Activated CD8-positive, alpha-beta memory T cell treated with anti-CD3 and anti-CD28 coated beads, Interleukin-2, amount 50 U/mL, for 48 hours (primary cell): ENCODE measurements around the gene PAX7.
"Not testable (repeated sequence)": the region's sequence is repeated elsewhere in the genome, so short reads cannot be mapped to it uniquely, and the experiment has no call there.

Experiments used
- DNase-seq: peaks from one replicate; pipeline ENCODE4 v3.0.0-alpha.2; 2020

Gene PAX7

GRCh38 chr1:18667333-18667732, 36.7 kb downstream of the PAX7 start:
- no peak for DNase-seq

DNA sequence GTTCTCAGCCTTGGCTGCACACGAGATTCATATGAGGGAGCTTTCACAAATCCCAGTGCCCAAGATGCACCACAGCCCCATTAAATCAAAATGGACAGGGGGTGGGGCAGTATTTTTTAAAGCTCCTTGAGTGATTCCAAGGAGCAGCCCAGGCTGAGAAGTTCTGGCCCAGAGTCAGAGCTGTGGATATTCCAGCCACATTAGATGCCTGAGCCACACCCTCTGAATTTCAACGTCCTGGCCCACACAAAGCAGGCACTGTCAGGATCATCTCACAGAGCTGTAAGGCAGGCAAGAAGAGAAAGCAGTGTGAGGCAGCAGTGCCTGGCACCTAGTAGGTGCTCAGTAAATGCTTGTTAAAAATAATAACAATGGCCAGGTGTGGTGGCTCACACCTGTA, 37.4 kb downstream of the PAX7 start:
- no peak for DNase-seq

- no peak for DNase-seq
Observed at GRCh38 chr1:18668750-18669404, 38.2 kb downstream of the PAX7 start.

DNA sequence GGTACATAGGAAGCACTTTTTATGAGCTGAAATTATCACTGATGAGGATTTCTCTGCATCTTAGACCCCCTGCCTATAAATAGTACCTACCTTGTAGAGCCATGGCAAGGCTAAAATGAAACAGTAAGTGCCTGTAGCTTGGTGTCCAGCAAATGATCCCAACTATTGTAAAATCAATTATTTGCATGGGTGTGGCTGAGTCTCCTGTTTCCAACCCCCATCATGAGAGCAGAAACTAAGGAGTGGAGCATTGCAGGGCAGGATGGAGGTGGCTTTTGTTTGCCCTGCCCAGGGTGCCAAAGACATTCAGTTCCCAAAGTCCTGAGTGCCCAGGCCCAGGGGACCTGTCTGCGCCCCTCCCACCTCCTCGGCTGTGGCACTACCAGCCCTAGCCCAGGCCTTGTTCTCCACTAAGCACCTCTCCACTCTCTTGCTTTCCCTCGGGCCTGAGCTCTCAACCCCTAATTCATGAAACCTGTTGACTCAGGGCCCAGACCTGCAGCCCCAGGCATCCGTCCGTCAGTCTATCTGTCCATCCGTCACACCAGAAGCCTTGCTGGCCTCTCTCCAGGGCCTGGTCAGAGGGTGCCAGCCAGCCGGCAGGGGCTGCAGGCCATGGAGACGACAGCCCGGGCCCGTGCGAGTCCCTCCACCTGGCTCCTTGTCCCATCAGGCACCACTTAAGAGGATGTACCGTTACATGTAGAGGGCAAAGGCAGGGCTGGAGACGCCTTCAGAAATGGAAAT, 39.6 kb downstream of the PAX7 start:
- DNase-seq = no peak

DNA sequence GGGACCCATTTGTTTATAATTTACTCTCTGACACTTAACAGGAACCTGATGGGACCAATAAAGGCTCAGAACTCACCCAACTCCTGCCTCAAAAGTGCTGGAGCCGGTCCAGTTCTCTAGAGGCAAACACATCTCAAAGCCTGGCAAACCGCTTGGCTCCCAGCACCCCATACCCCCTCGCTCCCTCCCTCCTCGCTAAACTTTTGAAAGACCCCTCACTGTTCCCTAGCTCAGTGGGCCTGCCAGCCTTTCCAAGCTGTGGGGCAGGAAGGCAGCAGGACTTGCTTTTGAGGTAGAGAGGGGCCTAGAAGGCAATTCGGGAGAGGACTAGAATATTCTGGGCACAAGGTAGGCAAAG, 40.2 kb downstream of the PAX7 start:
- no peak for DNase-seq

- DNase-seq = no peak
Observed at GRCh38 chr1:18673976-18674375, 43.3 kb downstream of the PAX7 start.

GRCh38 chr1:18676332-18676781, 45.7 kb downstream of the PAX7 start:
- no peak for DNase-seq

DNA sequence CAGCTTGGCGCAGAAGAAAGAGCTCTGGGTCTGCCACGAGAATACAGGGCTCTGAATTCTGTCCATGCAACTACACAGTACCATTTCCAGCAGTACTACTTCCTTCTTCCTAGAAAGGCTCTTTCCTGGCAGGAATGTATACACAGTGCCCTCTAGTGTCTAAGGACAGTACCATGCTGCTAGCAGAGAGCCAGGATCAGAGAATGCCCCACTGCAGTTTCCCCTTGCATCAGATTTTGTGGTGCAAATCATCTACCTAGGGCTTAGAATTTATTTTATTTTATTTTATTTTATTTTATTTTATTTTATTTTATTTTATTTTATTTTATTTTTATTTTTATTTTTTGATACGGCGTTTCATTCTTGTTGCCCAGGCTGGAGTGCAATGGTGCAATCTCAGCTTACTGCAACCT, 50.8 kb downstream of the PAX7 start:
- no peak for DNase-seq

DNA sequence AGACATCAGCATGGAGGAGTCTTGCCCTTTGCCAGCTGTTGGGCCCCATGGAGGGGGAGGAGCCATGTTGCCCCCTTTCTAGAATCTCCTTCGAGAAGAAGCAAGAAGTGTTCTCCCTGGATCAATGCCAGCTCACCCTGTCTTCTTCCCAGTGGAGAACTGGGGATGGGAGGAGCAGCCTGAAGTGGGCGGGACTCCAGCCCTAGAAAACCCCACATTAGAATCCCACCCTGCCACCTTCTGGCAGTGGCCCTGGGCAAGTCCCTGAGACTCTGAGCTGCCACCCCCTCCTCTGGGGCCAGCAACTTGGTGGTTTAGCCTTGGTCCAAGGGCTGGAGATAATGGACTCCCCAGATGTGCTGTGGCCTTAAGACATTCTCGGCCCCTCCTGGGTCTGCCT, 51.7 kb downstream of the PAX7 start:
- no peak for DNase-seq

- DNase-seq = no peak
Observed at GRCh38 chr1:18684303-18684702, 53.7 kb downstream of the PAX7 start.

DNA sequence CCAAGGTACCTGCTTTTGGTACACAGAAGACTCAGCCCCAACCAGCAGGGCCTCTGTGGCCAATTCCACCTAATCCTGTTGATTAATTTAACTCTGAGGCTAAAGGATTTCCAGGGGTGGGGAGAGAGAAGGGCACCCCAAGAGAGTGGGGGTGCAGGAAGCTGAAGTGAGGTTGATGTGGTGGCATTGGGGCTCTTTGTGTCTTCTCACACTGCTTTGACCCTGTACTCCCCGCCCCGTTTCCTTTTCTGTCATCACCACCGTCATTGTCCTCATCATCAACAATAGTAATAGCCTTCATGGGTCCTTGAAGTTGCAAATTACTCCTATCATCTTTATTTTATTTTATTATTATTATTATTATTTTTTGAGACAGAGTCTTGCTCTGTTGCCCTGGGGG, 55.9 kb downstream of the PAX7 start:
- DNase-seq = no peak

- DNase-seq = no peak
Observed at GRCh38 chr1:18687273-18687672, 56.6 kb downstream of the PAX7 start.

GRCh38 chr1:18691648-18692047, 61.0 kb downstream of the PAX7 start:
- DNase-seq = no peak

DNA sequence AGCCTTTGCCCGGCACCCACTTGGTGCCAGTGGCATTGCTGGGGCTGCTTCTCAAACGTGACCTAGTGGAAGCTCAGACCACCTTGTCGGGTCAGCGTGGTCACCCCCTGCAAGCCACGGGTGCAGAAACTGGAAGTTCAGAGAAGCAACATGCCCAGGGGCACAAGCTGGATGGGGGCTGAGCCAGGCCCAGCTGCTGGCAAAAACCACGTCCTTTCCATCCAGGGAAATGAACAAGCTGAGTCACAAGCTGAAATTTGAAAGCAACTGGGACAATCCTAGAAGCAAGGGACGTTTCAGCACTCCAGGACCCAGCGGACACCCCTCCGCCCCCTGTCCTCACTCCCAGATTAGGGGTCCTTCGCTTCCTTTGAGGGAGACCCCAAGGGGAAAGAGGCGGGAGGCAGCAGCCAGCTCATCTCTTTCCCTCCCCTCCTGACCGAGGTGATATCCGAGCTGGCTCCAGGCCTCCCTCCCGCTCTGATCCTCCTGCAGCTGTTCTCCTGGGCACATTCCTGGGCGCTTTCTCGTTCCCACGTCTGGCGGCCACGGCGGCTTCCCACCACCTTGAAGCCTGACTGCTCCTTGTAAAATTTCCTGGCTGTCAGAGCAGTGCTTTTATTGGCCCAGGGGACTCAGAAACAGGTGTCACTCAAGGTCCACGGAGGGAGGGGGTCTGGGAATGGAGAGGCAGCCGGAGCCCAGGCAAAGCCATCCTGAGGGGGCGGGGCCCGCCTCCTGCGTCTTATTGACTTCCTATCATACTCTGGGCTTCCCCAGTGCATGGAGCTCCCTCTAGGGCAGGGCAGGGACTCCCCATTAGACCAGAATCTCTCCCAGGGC, 62.8 kb downstream of the PAX7 start:
- no peak for DNase-seq

DNA sequence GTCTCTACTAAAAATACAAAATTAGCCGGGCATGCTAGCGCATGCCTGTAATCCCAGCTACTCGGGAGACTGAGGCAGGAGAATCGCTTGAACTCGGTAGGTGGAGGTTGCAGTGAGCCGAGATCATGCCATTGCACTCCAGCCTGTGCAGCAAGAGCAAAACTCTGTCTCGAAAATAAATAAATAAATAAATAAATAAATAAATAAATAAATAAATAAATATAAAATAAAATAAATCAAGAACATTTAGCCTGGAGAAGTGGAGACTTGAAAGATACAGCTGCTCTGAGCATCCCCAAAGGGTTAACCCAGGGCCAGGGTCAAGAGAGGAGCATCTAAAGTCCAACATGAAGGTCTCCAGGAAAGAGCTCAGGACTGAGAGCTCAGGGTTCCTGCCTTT, 63.6 kb downstream of the PAX7 start:
- DNase-seq = not testable (repeated sequence)

GRCh38 chr1:18697541-18697940, 66.9 kb downstream of the PAX7 start:
- no peak for DNase-seq

- no peak for DNase-seq
Observed at GRCh38 chr1:18700530-18700929, 69.9 kb downstream of the PAX7 start.

GRCh38 chr1:18701183-18701582, 70.5 kb downstream of the PAX7 start:
- DNase-seq = no peak

DNA sequence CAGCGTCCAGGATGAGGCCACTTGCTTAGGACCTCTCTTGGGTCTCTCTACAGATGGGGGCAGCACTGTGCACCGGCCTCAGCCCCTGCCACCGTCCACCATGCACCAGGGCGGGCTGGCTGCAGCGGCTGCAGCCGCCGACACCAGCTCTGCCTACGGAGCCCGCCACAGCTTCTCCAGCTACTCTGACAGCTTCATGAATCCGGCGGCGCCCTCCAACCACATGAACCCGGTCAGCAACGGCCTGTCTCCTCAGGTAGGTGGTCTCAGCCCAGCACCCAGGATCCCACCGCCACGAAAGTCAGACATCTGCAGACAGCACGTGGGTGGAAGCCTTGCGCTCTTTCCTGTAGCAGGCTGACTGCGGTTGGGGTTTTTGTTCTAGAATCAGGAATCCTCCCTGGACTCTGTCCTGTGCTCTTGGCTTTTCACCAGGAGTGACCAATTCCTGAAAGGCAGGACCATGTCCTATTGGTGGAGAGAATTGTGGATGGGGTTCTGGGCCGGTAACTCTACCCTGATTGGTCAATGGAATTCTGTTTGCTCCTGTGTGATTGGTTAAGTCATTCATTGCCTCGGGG, 72.5 kb downstream of the PAX7 start:
- DNase-seq = no peak

DNA sequence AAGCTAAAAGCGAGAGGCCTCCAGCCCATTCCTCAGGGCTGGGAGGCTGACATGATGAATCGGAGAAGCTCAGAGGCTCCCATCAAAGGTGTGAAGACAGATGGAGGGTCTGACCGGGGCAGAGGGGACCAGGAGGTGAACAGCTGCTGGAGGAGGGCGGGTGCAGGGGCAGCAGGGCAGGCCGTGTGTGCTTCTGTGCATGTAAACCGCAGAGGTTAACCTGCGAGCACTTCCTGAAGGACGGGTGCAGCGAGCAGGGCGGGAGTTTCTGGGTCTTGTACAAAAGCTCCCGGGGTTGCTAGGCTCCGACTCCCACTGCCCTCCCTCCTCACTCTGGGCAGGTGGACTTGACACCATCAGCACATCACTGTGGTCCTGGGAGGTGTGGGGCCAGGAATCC, 75.2 kb downstream of the PAX7 start:
- no peak for DNase-seq

DNA sequence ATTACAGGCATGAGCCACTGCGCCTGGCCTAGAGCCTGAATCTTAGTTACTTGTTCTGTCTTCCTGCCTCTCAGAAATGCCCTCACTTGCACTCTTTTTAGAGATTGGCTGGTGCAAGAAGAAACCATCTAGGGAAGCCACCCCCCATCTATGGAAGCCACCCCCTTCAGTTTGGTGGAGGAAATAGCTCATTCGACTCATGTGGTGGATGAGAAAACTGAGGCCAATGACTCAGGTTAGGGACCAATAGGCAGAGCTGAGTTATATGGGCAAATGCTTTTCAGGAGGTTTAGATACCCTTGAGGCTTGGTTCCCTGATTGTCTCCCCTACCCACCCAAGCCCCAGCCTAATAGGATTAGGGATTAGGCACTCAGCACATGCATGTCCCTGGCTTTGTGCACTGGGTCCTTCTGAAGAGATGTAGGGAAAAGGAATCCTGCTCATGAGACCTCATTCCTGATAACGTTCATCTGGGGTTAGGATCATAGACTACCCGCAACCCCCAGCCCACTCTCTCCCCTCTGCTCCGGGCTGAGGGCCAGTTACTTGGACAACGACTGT, 77.1 kb downstream of the PAX7 start:
- no peak for DNase-seq

DNA sequence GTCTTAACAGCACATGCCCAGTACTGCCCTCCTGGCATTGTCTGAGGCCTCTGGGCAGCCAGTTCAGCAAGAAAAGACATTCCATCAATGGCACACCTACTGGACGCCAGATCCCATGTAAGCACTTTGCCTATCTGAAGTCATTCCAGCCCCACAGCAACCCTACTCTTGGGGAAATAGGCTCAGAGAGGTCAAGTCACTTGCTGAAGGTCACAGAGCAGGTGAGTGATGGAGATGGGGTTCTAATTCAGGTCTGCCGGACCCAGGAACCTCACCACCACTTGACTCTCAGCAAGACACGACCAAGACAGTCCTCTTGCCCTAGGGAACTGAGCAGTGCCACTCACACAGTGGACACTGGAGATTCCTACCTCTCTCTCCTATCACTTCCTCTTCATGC, 79.4 kb downstream of the PAX7 start:
- DNase-seq = no peak

GRCh38 chr1:18711003-18711402, 80.4 kb downstream of the PAX7 start:
- DNase-seq = no peak
